ENCODE measurements around the gene DMRTB1. TPM values are rescaled to one million over a fixed set of nuclear protein-coding genes. Genes with fewer than 3 reads are reported as not detected.

The DMRTB1 gene
- total and polyA plus RNA-seq, 2 of the 8 experiments (the other 6 are each of a cell fraction or from before 2014, with no cell fraction given): 0.06 to 0.35 TPM

DNA sequence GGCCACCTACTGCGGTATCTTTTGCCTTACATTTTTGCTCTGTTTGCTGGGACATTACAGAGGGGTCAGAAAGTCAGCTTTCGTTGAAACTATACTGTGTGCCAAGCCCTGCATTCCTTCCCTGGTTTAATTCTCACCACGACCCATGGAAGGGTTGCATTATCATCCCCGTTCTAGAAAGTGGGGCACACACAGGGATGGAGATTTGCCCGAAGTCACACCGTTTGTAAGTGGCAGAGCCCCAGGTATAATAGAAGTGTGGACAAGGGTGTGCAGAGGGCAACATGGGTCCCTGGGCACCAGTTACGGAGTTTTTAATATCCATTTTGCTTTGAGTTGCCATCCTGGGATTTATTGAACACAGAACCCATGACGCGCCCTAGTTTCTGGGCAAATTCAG is 11.8 kb downstream of the DMRTB1 start:
- H3K4ac ChIP-seq (replicated peaks; ENCODE audit: insufficient read length, low read depth, low read length): peak overlapping the region; percentile 5
- 0 out of 2 replicates have a peak overlapping the region, but pooled peaks have one; percentile 82 for H2BK15ac ChIP-seq (ENCODE audit: low read length)
- peak overlapping the region; percentile 31 for H4K91ac ChIP-seq (replicated peaks; ENCODE audit: insufficient read length, low read length)
- H3K27me3 ChIP-seq (replicated peaks in 1 of 4; ENCODE audit: control insufficient read depth in 3 of 4, extremely low read depth in 1 of 4, insufficient read depth in 3 of 4, low read length in 3 of 4): peaks cover 0 to 6% (median 2%) of the 10 kb centered on the region in 4 experiments; a peak in 3 of 7 replicates
- H2AFZ ChIP-seq (ENCODE audit: low read length): peak overlapping the region; percentile 76; the same call in 1 of the 2 replicates
- no peak overlapping the region for H4K8ac ChIP-seq (ENCODE audit: extremely low read depth, insufficient read depth, low read length)
- H3K27ac ChIP-seq (ENCODE audit: low read depth, low read length): no peak overlapping the region
- no peaks in the 10 kb centered on the region for H3K23me2 ChIP-seq (ENCODE audit: low read depth, low read length)
- no peak overlapping the region for H3K23ac ChIP-seq (ENCODE audit: insufficient read length)
- POLR2A ChIA-PET (ENCODE audit: partially characterized antibody): interaction anchor here (1.5 kb wide), 1 partner anchor 22 kb away, joined by 3 read pairs; no protein-coding TSS in a partner anchor
- FAIRE-seq (no peak), DNase-seq (ENCODE audit: low read depth in 1 of 2, low spot score in 2 of 2) (no peak)
- H3K4me2 ChIP-seq (ENCODE audit: insufficient read depth in 1 of 2, low read depth in 2 of 2, low read length in 2 of 2): no peak overlapping the region
- H3K79me1 ChIP-seq (ENCODE audit: low read depth, low read length): no peaks in the 10 kb centered on the region
- CTCF ChIA-PET (ENCODE audit: partially characterized antibody): interaction anchor here (0.6 to 16.5 kb wide), 18 partner anchors 9 to 213 kb away, joined by 3 to 248 read pairs (median 3); partner anchors contain the start of gene DMRTB1
- H2BK120ac ChIP-seq (replicated peaks; ENCODE audit: low read depth, low read length): peak overlapping the region; percentile 16
- H3K9me3 ChIP-seq (ENCODE audit: insufficient read depth in 2 of 2, low read depth in 1 of 2, low read length in 1 of 2): 0 out of 4 replicates have a peak, but pooled peaks cover 0 to 3% of the 10 kb centered on the region in 2 experiments
- no peak overlapping the region for H4K5ac ChIP-seq (ENCODE audit: insufficient read length, low read depth, low read length)
- H3K14ac ChIP-seq (ENCODE audit: insufficient read length): no peak overlapping the region
- peak overlapping the region; percentile 66; the same call in 1 of the 2 replicates for H2BK5ac ChIP-seq (ENCODE audit: low read depth, low read length)
- no peak overlapping the region for H3K18ac ChIP-seq (ENCODE audit: extremely low read depth, low read length)
- H3K56ac ChIP-seq (replicated peaks; ENCODE audit: insufficient read length, low read depth, low read length): no peak overlapping the region
- H2BK20ac ChIP-seq (ENCODE audit: low read length): peak overlapping the region; percentile 73; the same call in 1 of the 2 replicates
- no peaks in the 10 kb centered on the region for H4K20me1 ChIP-seq (replicated peaks in 1 of 2; ENCODE audit: control insufficient read depth in 1 of 2, insufficient read depth in 2 of 2, low read length in 2 of 2)
- no peaks in the 10 kb centered on the region for H3K36me3 ChIP-seq (ENCODE audit: control insufficient read depth in 2 of 4, insufficient read depth in 4 of 4, low read length in 3 of 4)
- H2BK12ac ChIP-seq (ENCODE audit: low read depth, low read length): peak overlapping the region; percentile 29; the same call in 1 of the 2 replicates
- no peak overlapping the region for H3K4me3 ChIP-seq (ENCODE audit: extremely low read depth in 1 of 4, insufficient read depth in 2 of 4, low read depth in 3 of 4, low read length in 4 of 4)
- TF ChIP-seq RNF2 (IDR thresholded peaks at IDR 0.05; ENCODE audit: borderline replicate concordance, low read depth, low read length, missing control alignments, poor library complexity, severe bottlenecking) (no peak), KDM4A (IDR thresholded peaks at IDR 0.05; ENCODE audit: low read depth, low read length, severe bottlenecking) (no peak), SIN3A (conservative IDR thresholded peaks at IDR 0.05 in 1 of 2, IDR thresholded peaks at IDR 0.05 in 1 of 2; ENCODE audit: low read depth in 1 of 2, low read length in 2 of 2) (no peak), EZH2 (IDR thresholded peaks at IDR 0.05; ENCODE audit: low read depth, low read length, severe bottlenecking) (no peak), POU5F1 (IDR thresholded peaks at IDR 0.05; ENCODE audit: low read depth, low read length) (no peak), TAF7 (optimal IDR thresholded peaks at IDR 0.05; ENCODE audit: borderline replicate concordance, low read depth, low read length) (no peak), SP4 (IDR thresholded peaks at IDR 0.05; ENCODE audit: low read length) (no peak), SIRT6 (IDR thresholded peaks at IDR 0.05; ENCODE audit: low read length) (no peak), TCF12 (IDR thresholded peaks at IDR 0.05; ENCODE audit: low read depth, low read length) (no peak), SIX5 (IDR thresholded peaks at IDR 0.05; ENCODE audit: low read depth, low read length) (no peak)
- TF ChIP-seq, protein P1, sequence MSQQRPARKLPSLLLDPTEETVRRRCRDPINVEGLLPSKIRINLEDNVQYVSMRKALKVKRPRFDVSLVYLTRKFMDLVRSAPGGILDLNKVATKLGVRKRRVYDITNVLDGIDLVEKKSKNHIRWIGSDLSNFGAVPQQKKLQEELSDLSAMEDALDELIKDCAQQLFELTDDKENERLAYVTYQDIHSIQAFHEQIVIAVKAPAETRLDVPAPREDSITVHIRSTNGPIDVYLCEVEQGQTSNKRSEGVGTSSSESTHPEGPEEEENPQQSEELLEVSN (IDR thresholded peaks at IDR 0.05): no peak
- TF ChIP-seq, protein P2, sequence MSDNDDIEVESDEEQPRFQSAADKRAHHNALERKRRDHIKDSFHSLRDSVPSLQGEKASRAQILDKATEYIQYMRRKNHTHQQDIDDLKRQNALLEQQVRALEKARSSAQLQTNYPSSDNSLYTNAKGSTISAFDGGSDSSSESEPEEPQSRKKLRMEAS (IDR thresholded peaks at IDR 0.05): no peak
- 95% methylated on average over 9 of the region's 9 CpGs; no CpG with 5 or more reads in 1 of the 2 experiments for WGBS, 2 experiments (ENCODE audit: extremely low coverage in 1 of 2, insufficient coverage in 1 of 2, insufficient read length in 1 of 2, insufficient replicate concordance in 2 of 2, low coverage in 1 of 2, low lambda C conversion rate in 2 of 2, missing lambda C conversion rate in 1 of 2)
- H3K79me2 ChIP-seq (ENCODE audit: control insufficient read depth in 1 of 2, insufficient read depth in 2 of 2, low read length in 2 of 2): no peaks in the 10 kb centered on the region
- no peak overlapping the region for H3K9ac ChIP-seq (replicated peaks in 1 of 4; ENCODE audit: extremely low read depth in 1 of 4, low read depth in 3 of 4, low read length in 3 of 4)
- 0 out of 2 replicates have a peak overlapping the region, but pooled peaks have one; percentile 32 for H2AK5ac ChIP-seq (ENCODE audit: low read depth, low read length)
- peaks cover 0 to 7% (median 4%) of the 10 kb centered on the region in 4 experiments; a peak in 5 of 7 replicates for H3K4me1 ChIP-seq (replicated peaks in 1 of 4; ENCODE audit: control insufficient read depth in 3 of 4, insufficient read depth in 4 of 4, low read length in 3 of 4)
